Spleen (tissue), 11 donors: ENCODE data around the gene LCN10. TPM values are rescaled to one million over a fixed set of nuclear protein-coding genes. Genes with fewer than 3 reads are reported as not detected.

Source experiments
- DNase-seq: peaks from one replicate; pipeline ENCODE4 v3.0.0-alpha.2; 2020
- H3K27ac ChIP-seq, 8 donors: fragments of 200-600 bp; sonication (generic) in 7 of 8; 1 replicate in 4 of 8; 2 replicates in 4 of 8; pipeline versions ENCODE4 v1.5.0 to v1.8.0; 2016 to 2021; ENCODE audit warnings: inconsistent platforms in 4 of 8, mild to moderate bottlenecking in 4 of 8, moderate library complexity in 1 of 8
- H3K27me3 ChIP-seq, 7 donors: fragments of 200-600 bp; sonication (generic) in 6 of 7; replicated peaks in 1 of 7; 1 replicate in 4 of 7; 2 replicates in 3 of 7; pipeline versions ENCODE4 v1.5.0 to v1.8.0; 2016 to 2021; ENCODE audit warnings: inconsistent platforms in 3 of 7, mild to moderate bottlenecking in 1 of 7
- H3K36me3 ChIP-seq, 6 donors: fragments of 200-600 bp; sonication (generic) in 5 of 6; 1 replicate in 4 of 6; 2 replicates in 2 of 6; pipeline versions ENCODE4 v1.5.0 to v1.8.0; 2016 to 2021; ENCODE audit warnings: inconsistent platforms in 2 of 6
- H3K4me1 ChIP-seq, 6 donors: fragments of 200-600 bp; sonication (generic) in 5 of 6; 1 replicate in 3 of 6; 2 replicates in 3 of 6; pipeline versions ENCODE4 v1.5.0 to v1.8.0; 2016 to 2021; ENCODE audit warnings: inconsistent platforms in 3 of 6
- H3K4me3 ChIP-seq, 8 donors: fragments of 200-600 bp; sonication (generic) in 7 of 8; 1 replicate in 4 of 8; 2 replicates in 4 of 8; pipeline versions ENCODE4 v1.5.0 to v1.8.0; 2016 to 2021; ENCODE audit warnings: inconsistent platforms in 4 of 8, mild to moderate bottlenecking in 4 of 8, moderate library complexity in 2 of 8
- H3K9me3 ChIP-seq, 8 donors: fragments of 200-600 bp; sonication (generic) in 7 of 8; 1 replicate in 4 of 8; 2 replicates in 4 of 8; pipeline versions ENCODE4 v1.5.0 to v1.8.0; 2016 to 2021; ENCODE audit warnings: inconsistent platforms in 4 of 8
- POLR2A ChIP-seq, 3 donors: fragments of 450-650 bp; IDR thresholded peaks; one replicate each; pipeline ENCODE4 v1.5.1; 2017; ENCODE audit warnings: antibody characterized with exemption in 3 of 3, mild to moderate bottlenecking in 1 of 3
- POLR2AphosphoS5 ChIP-seq, 3 donors: sonication (generic); formaldehyde crosslinking; IDR thresholded peaks; one replicate each; pipeline ENCODE4 v1.5.1; 2017; ENCODE audit warnings: antibody characterized with exemption in 3 of 3
- WGBS, 5 donors: extraction: QIAGEN DNeasy Blood & Tissue Kit in 3 of 5; methylation state at CpG; one replicate each; pipeline versions ENCODE4 v1.1.5 to v1.1.7; 2013 to 2018; 5-methylcytosine and 5-hydroxymethylcytosine counted together
- intact Hi-C: fragments of 100-400 bp; cut with DNase I; formaldehyde crosslinking; loops from one replicate; pipeline ENCODE4 v1.15.0; 2023; ENCODE audit warnings: low total_unique reads
- polyA plus RNA-seq, 3 donors: library from polyadenylated mRNA; stranded (reverse); fragments of 200-250 nt; gene quantifications; one replicate each; pipeline ENCODE4 v1.2.1, GENCODE V29; 2013
- total RNA-seq, 7 donors: library from RNA; depleted of rRNA in 3 of 7; stranded (reverse); fragments of >200 nt in 3 of 7; fragmentation: NEBNext Ultra II Directional in 4 of 7; extraction: Animal tissue kit (Norgen Biotek cat#: 25700) in 4 of 7; gene quantifications; one replicate each; pipeline versions ENCODE4 v1.1.0 to v1.2.1, GENCODE V29; 2016 to 2021
- TF ChIP-seq, protein P1 (sequence below), 11 experiments: fragments of 200-600 bp in 7 of 11; fragments of 450-650 bp in 4 of 11; sonication (generic) in 4 of 11; IDR thresholded peaks in 8 of 11; conservative IDR thresholded peaks in 3 of 11; 1 replicate in 7 of 11; 2 replicates in 4 of 11; pipeline versions ENCODE4 v1.4.0 to v1.8.0; 2016 to 2021; ENCODE audit warnings: antibody characterized with exemption in 11 of 11, inconsistent platforms in 4 of 11, mild to moderate bottlenecking in 1 of 11
- donor health status: healthy with polysubstance abuse.
- donor health status: DM: no; HTN: no; CAD: no; lungs with moderate emphysema.
- donor health status: DM: no; HTN: no; CAD: no.
- donor health status: Bipolar disorder and iron deficiency.
- donor health status: healthy.
- donor health status: DM: no; HTN: no; CAD: no.
- donor health status: DM: yes; HTN: yes; CAD: no.

Gene LCN10
- total and polyA plus RNA-seq, 10 donors: 7.2 to 41.3 (median 15.8) TPM

GRCh38 chr9:136735812-136736480 lies 6.8 kb downstream of the LCN10 start:
- WGBS, 5 donors: 82 to 93% (median 90%) methylated on average over 18 to 21 of the region's 21 CpGs
- H3K27me3 ChIP-seq: peaks cover 0 to 24% (median 5%) of the 10 kb centered on the region in 7 donors

GRCh38 chr9:136734837-136735496 lies 7.8 kb downstream of the LCN10 start:
- 77 to 92% (median 86%) methylated on average over 9 to 12 of the region's 12 CpGs for WGBS, 5 donors
- no peak for DNase-seq
- intact Hi-C loops: no loop called here

More at GRCh38 chr9:136735812-136736480, 6.8 kb downstream of the LCN10 start:
- H3K4me3 ChIP-seq: no peak overlapping the region
- H3K4me1 ChIP-seq: peaks cover 0 to 11% (median 4%) of the 10 kb centered on the region in 6 donors
- H3K9me3 ChIP-seq: no peaks in the 10 kb centered on the region
- peaks cover 0 to 23% (median 0%) of the 10 kb centered on the region in 6 donors for H3K36me3 ChIP-seq
- no peak for DNase-seq
- intact Hi-C loops: no loop called here
- H3K27ac ChIP-seq: no peak overlapping the region
- TF ChIP-seq POLR2A (IDR thresholded peaks at IDR 0.05) (no peak), POLR2AphosphoS5 (IDR thresholded peaks at IDR 0.05) (peak in 1 of 3 donors; percentile 20)
- TF ChIP-seq, protein P1, sequence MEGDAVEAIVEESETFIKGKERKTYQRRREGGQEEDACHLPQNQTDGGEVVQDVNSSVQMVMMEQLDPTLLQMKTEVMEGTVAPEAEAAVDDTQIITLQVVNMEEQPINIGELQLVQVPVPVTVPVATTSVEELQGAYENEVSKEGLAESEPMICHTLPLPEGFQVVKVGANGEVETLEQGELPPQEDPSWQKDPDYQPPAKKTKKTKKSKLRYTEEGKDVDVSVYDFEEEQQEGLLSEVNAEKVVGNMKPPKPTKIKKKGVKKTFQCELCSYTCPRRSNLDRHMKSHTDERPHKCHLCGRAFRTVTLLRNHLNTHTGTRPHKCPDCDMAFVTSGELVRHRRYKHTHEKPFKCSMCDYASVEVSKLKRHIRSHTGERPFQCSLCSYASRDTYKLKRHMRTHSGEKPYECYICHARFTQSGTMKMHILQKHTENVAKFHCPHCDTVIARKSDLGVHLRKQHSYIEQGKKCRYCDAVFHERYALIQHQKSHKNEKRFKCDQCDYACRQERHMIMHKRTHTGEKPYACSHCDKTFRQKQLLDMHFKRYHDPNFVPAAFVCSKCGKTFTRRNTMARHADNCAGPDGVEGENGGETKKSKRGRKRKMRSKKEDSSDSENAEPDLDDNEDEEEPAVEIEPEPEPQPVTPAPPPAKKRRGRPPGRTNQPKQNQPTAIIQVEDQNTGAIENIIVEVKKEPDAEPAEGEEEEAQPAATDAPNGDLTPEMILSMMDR (IDR thresholded peaks at IDR 0.05 in 8 of 11, conservative IDR thresholded peaks at IDR 0.05 in 3 of 11): no peak

GRCh38 chr9:136733611-136734010 lies 9.1 kb downstream of the LCN10 start:
- TF ChIP-seq POLR2A (IDR thresholded peaks at IDR 0.05) (no peak), POLR2AphosphoS5 (IDR thresholded peaks at IDR 0.05) (no peak)
- TF ChIP-seq, protein P1 (IDR thresholded peaks at IDR 0.05 in 8 of 11, conservative IDR thresholded peaks at IDR 0.05 in 3 of 11): no peak
- H3K27me3 ChIP-seq: peaks cover 0 to 6% (median 0%) of the 10 kb centered on the region in 7 donors
- H3K27ac ChIP-seq: no peak overlapping the region
- H3K4me1 ChIP-seq: peaks cover 5 to 14% (median 9%) of the 10 kb centered on the region in 6 donors
- WGBS, 5 donors: 81 to 93% (median 88%) methylated on average over 12 of the region's 12 CpGs
- intact Hi-C loops: no loop called here
- no peak for DNase-seq
- H3K9me3 ChIP-seq: no peaks in the 10 kb centered on the region
- H3K4me3 ChIP-seq: no peak overlapping the region
- H3K36me3 ChIP-seq: peaks cover 0 to 8% (median 0%) of the 10 kb centered on the region in 6 donors

More at GRCh38 chr9:136734837-136735496, 7.8 kb downstream of the LCN10 start:
- H3K27ac ChIP-seq: no peak overlapping the region
- TF ChIP-seq, protein P1 (IDR thresholded peaks at IDR 0.05 in 8 of 11, conservative IDR thresholded peaks at IDR 0.05 in 3 of 11): no peak
- peaks cover 0 to 14% (median 0%) of the 10 kb centered on the region in 7 donors for H3K27me3 ChIP-seq
- no peak overlapping the region for H3K4me3 ChIP-seq
- peaks cover 0 to 22% (median 0%) of the 10 kb centered on the region in 6 donors for H3K36me3 ChIP-seq
- peaks cover 0 to 2% (median 0%) of the 10 kb centered on the region in 6 donors for H3K4me1 ChIP-seq
- no peaks in the 10 kb centered on the region for H3K9me3 ChIP-seq
